NCI-H460 (cell line): ENCODE data around the gene KYNU. TPM values are rescaled to one million over a fixed set of nuclear protein-coding genes. Genes with fewer than 3 reads are reported as not detected.
A peak's percentile ranks its signal among the peaks of the same experiment; 100 is the strongest.
"Not testable (repeated sequence)": the region's sequence is repeated elsewhere in the genome, so short reads cannot be mapped to it uniquely, and the experiment has no call there.

Source experiments
- DNase-seq: peaks from one replicate; pipeline ENCODE4 v3.0.0-alpha.2; 2016; ENCODE audit warnings: low read depth; ENCODE audit errors: extremely low read depth
- total RNA-seq: library from RNA; depleted of rRNA; stranded (reverse); fragments of >200 nt; shearing (Covaris generic); gene quantifications from 2 replicates; pipeline ENCODE4 v1.2.3, GENCODE V29; 2014

KYNU gene
- total RNA-seq, 1 experiment from 2014 or later = 274 TPM

DNA sequence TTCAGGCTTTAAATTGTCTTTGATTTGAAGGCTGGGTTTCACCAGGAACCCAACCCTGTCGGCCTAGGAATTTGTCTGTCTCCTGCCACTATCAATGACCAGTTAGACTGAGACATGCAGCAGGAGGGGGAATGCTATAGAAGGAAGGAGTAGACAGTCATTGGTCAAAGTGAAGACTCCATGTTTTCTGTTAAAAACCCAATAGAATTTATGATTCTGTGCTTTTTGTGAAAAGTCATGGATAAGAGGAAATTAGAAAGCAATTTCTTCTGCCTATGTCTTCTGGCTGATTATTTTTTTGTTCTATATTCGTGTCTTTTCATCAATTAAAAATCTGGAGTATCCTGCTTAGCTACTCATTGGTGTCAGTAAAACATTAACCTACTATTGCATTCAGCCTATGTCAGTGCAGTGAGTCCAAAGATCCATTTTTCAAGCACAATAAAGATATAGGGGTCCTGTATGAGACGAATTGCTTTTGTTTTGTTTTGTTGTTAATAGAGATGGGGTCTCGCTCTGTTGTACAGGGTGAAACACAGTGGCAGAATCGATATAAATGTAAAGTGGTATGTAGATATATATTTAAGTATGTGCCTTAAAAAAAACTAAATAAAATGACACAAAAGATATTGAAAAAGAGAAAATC lies 7.9 kb upstream of the KYNU start:
- no peak for DNase-seq

GRCh38 chr2:142870526-142870925 lies 6.9 kb upstream of the KYNU start:
- peak; percentile 81 for DNase-seq

- DNase-seq = no peak
Observed at GRCh38 chr2:142871396-142871795, 6.1 kb upstream of the KYNU start.

DNA sequence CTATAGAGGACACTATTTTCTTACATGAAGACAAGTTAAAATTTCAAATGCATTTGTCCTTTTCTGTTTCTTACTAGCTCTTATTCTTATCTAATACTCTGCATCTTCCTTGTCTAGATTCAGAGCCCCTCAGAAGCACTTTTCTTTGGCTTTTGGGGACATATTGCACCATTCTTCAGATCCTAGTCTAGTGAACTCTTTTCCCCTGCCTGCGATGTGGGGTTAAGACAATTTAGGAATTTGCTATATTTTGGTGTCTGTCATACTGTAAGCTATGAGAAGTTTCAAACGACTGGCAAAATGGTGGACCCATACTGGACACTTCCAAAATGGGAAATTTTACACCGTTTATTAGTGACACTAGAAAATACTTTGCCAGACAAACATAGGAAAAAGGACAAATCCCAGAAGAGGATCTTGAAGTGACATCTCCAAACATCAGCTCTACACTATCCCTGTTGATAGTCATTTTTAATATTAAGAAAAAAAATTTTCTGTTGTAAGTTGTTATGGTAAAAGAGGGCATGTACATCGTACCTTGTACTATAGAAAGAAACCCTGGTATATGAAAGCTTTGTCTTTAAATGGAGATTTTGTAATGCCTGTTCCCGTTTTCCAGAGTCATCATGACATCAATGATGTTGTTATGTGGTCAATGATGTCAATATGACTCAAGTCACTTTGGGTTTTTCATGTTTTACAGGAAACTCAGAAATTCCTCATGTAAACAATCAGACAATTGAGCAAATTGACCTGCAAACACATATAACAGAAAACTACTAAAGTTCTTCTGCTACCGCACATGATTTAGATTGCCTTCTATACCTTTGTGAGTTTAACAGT lies 4.4 kb upstream of the KYNU start:
- peak; percentile 98 for DNase-seq

GRCh38 chr2:142873831-142874287 lies 3.6 kb upstream of the KYNU start:
- peak; percentile 77 for DNase-seq

DNA sequence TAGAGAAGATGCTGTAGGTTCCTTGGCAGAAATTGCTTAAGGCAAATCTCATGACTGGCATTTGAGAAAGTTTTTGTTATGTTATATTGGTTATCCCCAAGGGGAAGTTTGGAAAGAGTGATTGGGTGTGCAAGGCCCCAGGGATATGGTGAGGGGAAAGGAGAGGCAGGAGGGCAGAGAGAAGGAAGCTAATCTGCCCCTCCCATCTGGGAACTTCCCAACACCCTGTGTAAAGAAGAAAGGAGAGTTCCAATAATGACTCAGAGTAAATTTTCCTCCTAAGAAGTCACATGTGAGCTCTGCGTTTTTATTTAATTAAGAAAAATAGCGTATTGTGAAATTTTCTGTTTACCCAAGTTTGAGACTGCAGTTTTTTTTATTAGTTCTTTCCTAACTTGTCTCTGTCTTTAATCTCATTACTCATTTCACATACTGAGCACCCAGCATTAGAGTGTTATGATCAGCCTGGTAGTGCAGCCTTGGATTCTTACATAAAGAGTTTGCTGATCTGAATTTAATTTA lies 3.1 kb upstream of the KYNU start:
- DNase-seq = peak; percentile 100

DNA sequence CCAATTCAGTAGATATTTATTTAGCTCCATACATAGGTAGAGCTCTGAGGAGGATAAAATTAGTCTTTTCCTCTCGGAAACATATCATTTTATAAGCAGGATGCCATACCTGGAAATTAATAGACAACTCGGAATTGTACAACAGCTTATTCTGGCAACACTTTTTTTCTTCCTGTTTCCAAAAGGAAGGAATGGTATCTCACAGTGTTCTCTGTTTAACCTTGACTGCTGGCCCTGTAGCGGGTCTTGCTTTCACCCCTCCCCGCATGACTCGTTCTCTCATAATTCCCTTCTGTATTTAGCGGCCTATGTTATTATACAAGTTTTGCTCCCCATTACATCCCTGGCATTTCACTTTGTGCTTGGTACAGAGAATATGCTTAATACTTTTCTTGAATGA lies 2.5 kb upstream of the KYNU start:
- DNase-seq = no peak

GRCh38 chr2:142875652-142876051 lies 1.8 kb upstream of the KYNU start:
- DNase-seq = no peak

- no peak for DNase-seq
Observed at GRCh38 chr2:142876423-142876822, 1.0 kb upstream of the KYNU start.

- no peak for DNase-seq
Observed at GRCh38 chr2:142878031-142878678, 691 bp downstream of the KYNU start.

DNA sequence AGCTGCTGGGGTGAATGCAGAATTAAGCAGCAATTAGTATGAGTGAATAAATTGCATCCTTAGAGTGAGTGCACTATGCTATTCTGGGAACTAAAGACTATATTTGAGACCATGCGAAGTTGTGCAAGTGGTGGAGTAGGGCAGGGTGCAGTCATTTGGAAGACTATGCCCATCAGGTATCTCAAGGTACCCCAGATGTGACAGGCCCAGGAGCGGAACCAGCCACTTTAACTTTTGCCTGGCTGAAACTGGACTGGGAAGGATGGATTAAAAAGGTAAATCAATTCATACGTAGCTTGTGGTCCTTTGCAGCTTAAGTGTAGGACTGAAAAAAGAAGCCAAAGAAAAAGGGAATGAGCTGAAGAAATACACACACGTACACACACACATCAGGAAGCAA lies 1.7 kb downstream of the KYNU start:
- DNase-seq = no peak

GRCh38 chr2:142880279-142880678 lies 2.8 kb downstream of the KYNU start:
- no peak for DNase-seq

- DNase-seq = no peak
Observed at GRCh38 chr2:142881619-142882018, 4.2 kb downstream of the KYNU start.

- DNase-seq = not testable (repeated sequence)
Observed at GRCh38 chr2:142882500-142882899, 5.0 kb downstream of the KYNU start.

DNA sequence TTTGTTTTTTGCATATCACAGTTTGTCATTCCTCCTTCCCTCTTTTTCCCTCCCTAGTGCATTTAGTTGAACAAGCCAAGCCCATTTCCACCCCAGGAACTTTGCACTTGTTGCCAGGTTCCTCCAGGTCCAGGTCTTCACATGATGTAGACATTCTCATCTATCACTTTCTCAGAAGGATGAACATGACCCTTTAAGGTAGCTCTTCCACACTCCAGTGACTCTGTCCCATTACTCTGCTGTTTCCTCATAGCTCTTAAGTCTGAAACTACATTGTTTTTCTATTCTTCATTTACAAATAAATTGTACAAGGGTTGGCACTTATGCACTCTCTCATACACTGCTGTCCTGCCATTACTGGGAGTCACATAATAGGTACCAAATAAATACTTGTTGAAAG lies 6.1 kb downstream of the KYNU start:
- DNase-seq = no peak

- DNase-seq = no peak
Observed at GRCh38 chr2:142885543-142885942, 8.1 kb downstream of the KYNU start.

DNA sequence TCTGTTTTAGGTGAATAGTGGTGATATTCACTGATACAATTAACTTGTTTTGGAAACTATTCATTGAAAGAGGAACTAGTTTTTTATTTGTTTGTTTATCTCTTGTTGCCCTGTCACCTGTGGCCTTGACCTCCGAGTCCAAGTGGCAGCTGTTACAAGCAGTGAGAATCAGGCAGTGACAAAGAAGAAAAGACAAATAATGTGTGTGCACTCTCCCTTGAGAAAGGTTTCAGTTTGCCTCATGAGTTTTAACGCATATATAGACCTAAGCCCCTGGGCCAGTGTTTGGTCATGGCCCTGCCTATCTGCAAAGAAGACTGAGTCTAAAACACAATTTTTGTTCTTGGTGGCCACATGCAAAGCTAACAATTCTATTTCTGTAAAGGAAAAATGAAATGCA lies 15.3 kb downstream of the KYNU start:
- no peak for DNase-seq

DNA sequence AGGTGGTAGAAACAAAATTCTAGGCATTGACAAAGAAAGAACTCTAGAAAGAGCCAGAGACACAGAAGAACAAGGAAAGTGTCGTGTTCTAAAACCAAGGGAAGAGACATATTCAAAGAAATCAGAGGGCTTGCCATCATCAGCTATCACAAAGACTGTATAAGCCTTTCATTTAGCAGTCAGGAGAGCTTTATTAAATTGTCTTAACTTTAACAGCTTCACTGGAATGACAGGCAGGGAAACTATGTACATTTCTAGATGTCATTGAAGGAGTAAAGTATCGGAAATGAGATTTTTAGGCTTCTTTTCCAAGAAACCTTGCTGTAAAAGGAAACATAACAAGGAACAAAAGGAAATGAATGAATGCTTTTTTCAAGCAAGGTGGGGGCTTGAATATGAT lies 15.8 kb downstream of the KYNU start:
- DNase-seq = no peak

- DNase-seq = no peak
Observed at GRCh38 chr2:142897807-142898206, 20.3 kb downstream of the KYNU start.

GRCh38 chr2:142900327-142900726 lies 22.9 kb downstream of the KYNU start:
- DNase-seq = not testable (repeated sequence)

GRCh38 chr2:142901780-142902179 lies 24.3 kb downstream of the KYNU start:
- no peak for DNase-seq
